CD4-positive, alpha-beta T cell (primary cell): ENCODE measurements around the gene FBXW4. TPM values are rescaled to one million over a fixed set of nuclear protein-coding genes. Genes with fewer than 3 reads are reported as not detected.

ENCODE experiments used
- ATAC-seq: fragments of 200-7000 bp; cut with Tn5 transposase; one replicate; pipeline ENCODE4 v1.10.0; 2022; ENCODE audit warnings: mild to moderate bottlenecking; ENCODE audit not compliant: poor library complexity
- CTCF ChIA-PET: fragments of 350-600 bp; sonication (Branson Sonifier 250); formaldehyde crosslinking; loops from one replicate; lab custom pipeline; 2021; ENCODE audit warnings: antibody characterized with exemption, inconsistent platforms; lab: Charles Lee
- POLR2A ChIA-PET: fragments of 350-600 bp; sonication (Branson Sonifier 250); formaldehyde crosslinking; loops from one replicate; lab custom pipeline; 2021; ENCODE audit warnings: antibody characterized with exemption, inconsistent platforms; lab: Charles Lee
- DNase-seq, 14 experiments: peaks; one replicate each; pipeline ENCODE4 v3.0.0-alpha.2; 2013 to 2020; ENCODE audit warnings: mixed read lengths in 2 of 14
- H3K27ac ChIP-seq, 2 donors: one replicate each; pipeline versions ENCODE4 v1.5.1 to v1.7.0; 2013; ENCODE audit warnings: low read length in 2 of 2, low read depth in 1 of 2, mild to moderate bottlenecking in 1 of 2
- H3K27me3 ChIP-seq, 2 experiments: 1 replicate in 1 of 2; 2 replicates in 1 of 2; pipeline versions ENCODE4 v1.6.1 to v1.7.0; 2013; ENCODE audit warnings: low read length in 2 of 2, control low read depth in 1 of 2, mild to moderate bottlenecking in 1 of 2, moderate library complexity in 1 of 2; ENCODE audit not compliant: insufficient read depth in 2 of 2, control insufficient read depth in 1 of 2
- H3K36me3 ChIP-seq: one replicate; pipeline ENCODE4 v1.6.1; 2013; ENCODE audit warnings: low read length, control low read depth; ENCODE audit not compliant: insufficient read depth
- H3K4me1 ChIP-seq: one replicate; pipeline ENCODE4 v1.6.1; 2013; ENCODE audit warnings: low read length, control low read depth; ENCODE audit not compliant: insufficient read depth
- H3K4me3 ChIP-seq: one replicate; pipeline ENCODE4 v1.5.1; 2013; ENCODE audit warnings: mild to moderate bottlenecking, low read length, moderate library complexity
- H3K9me3 ChIP-seq, 2 experiments: 1 replicate in 1 of 2; 2 replicates in 1 of 2; pipeline versions ENCODE4 v1.6.1 to v1.7.0; 2013; ENCODE audit warnings: low read length in 2 of 2, mild to moderate bottlenecking in 2 of 2, control low read depth in 1 of 2, moderate library complexity in 1 of 2; ENCODE audit not compliant: control insufficient read depth in 1 of 2, insufficient read depth in 1 of 2
- H3K27ac Mint-ChIP-seq: one replicate; pipeline ENCODE4 v1.8.0; 2020; ENCODE audit warnings: mixed read lengths
- H3K27me3 Mint-ChIP-seq: one replicate; pipeline ENCODE4 v1.8.0; 2021; ENCODE audit warnings: mixed read lengths
- H3K36me3 Mint-ChIP-seq: one replicate; pipeline ENCODE4 v1.8.0; 2021; ENCODE audit warnings: low read depth, mixed read lengths
- H3K4me1 Mint-ChIP-seq: one replicate; pipeline ENCODE4 v1.8.0; 2021; ENCODE audit warnings: low read depth, mixed read lengths
- H3K4me3 Mint-ChIP-seq: one replicate; pipeline ENCODE4 v1.8.0; 2020; ENCODE audit warnings: mild to moderate bottlenecking, mixed read lengths
- H3K9me3 Mint-ChIP-seq: one replicate; pipeline ENCODE4 v1.8.0; 2020; ENCODE audit warnings: mixed read lengths
- intact Hi-C, 2 experiments: fragments of 100-400 bp; cut with DNase I in 1 of 2; cut with micrococcal nuclease in 1 of 2; formaldehyde crosslinking; loops; one replicate each; pipeline versions ENCODE4 v1.15.1 to v1.9.0; 2023 to 2025; cut with DNase I, micrococcal nuclease
- total RNA-seq, 174 experiments: library from RNA in 2 of 174; stranded (reverse) in 2 of 174; gene quantifications; one replicate each; pipeline ENCODE4 v1.2.3 and lab custom pipeline; 2021 to 2026
- TF ChIP-seq, protein P1 (sequence below): fragments of 200-600 bp; IDR thresholded peaks from one replicate; pipeline ENCODE4 v1.8.0; 2022; ENCODE audit warnings: antibody characterized with exemption, mild to moderate bottlenecking

Gene FBXW4
- total RNA-seq, 2 experiments from 2014 or later = 69.7 to 76.4 TPM

- ChIA-PET POLR2A (no interaction called here), CTCF (no interaction called here)
- DNase-seq (no peak), ATAC-seq (no peak)
- peaks cover 5% of the 10 kb centered on the region for H3K4me1 Mint-ChIP-seq
- Histone ChIP-seq H3K36me3 (peaks cover 94% of the 10 kb centered on the region), H3K9me3 (no peaks in the 10 kb centered on the region), H3K27ac (no peak overlapping the region), H3K4me3 (no peak overlapping the region), H3K27me3 (no peaks in the 10 kb centered on the region), H3K4me1 (no peaks in the 10 kb centered on the region)
- H3K4me3 Mint-ChIP-seq = no peak overlapping the region
- peaks cover 96% of the 10 kb centered on the region for H3K36me3 Mint-ChIP-seq
- TF ChIP-seq, protein P1, sequence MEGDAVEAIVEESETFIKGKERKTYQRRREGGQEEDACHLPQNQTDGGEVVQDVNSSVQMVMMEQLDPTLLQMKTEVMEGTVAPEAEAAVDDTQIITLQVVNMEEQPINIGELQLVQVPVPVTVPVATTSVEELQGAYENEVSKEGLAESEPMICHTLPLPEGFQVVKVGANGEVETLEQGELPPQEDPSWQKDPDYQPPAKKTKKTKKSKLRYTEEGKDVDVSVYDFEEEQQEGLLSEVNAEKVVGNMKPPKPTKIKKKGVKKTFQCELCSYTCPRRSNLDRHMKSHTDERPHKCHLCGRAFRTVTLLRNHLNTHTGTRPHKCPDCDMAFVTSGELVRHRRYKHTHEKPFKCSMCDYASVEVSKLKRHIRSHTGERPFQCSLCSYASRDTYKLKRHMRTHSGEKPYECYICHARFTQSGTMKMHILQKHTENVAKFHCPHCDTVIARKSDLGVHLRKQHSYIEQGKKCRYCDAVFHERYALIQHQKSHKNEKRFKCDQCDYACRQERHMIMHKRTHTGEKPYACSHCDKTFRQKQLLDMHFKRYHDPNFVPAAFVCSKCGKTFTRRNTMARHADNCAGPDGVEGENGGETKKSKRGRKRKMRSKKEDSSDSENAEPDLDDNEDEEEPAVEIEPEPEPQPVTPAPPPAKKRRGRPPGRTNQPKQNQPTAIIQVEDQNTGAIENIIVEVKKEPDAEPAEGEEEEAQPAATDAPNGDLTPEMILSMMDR = no peak
- intact Hi-C loops = no loop called here
- H3K9me3 Mint-ChIP-seq = no peaks in the 10 kb centered on the region
- no peaks in the 10 kb centered on the region for H3K27me3 Mint-ChIP-seq
- H3K27ac Mint-ChIP-seq = no peak overlapping the region
Measured at GRCh38 chr10:101663097-101663496, 31.9 kb downstream of the FBXW4 start.

GRCh38 chr10:101660256-101660655 lies 34.7 kb downstream of the FBXW4 start:
- Histone ChIP-seq H3K9me3 (no peaks in the 10 kb centered on the region), H3K4me3 (no peak overlapping the region), H3K27ac (no peak overlapping the region), H3K4me1 (no peaks in the 10 kb centered on the region), H3K36me3 (peaks cover 91% of the 10 kb centered on the region), H3K27me3 (no peaks in the 10 kb centered on the region)
- no peak overlapping the region for H3K27ac Mint-ChIP-seq
- no peaks in the 10 kb centered on the region for H3K27me3 Mint-ChIP-seq
- no peak overlapping the region for H3K4me3 Mint-ChIP-seq
- peaks cover 5% of the 10 kb centered on the region for H3K4me1 Mint-ChIP-seq
- TF ChIP-seq, protein P1 = no peak
- ATAC-seq (no peak), DNase-seq (no peak)
- intact Hi-C loops = no loop called here
- H3K36me3 Mint-ChIP-seq = peaks cover 97% of the 10 kb centered on the region
- ChIA-PET CTCF (no interaction called here), POLR2A (no interaction called here)
- H3K9me3 Mint-ChIP-seq = no peaks in the 10 kb centered on the region

- peaks cover 85% of the 10 kb centered on the region for H3K36me3 ChIP-seq
- no peaks in the 10 kb centered on the region for H3K9me3 ChIP-seq
- Mint-ChIP-seq H3K4me3 (no peak overlapping the region), H3K36me3 (peaks cover 92% of the 10 kb centered on the region), H3K27ac (no peak overlapping the region), H3K9me3 (no peaks in the 10 kb centered on the region), H3K27me3 (no peaks in the 10 kb centered on the region), H3K4me1 (peaks cover 5% of the 10 kb centered on the region)
- no peak overlapping the region for H3K27ac ChIP-seq
- intact Hi-C loops = no loop called here
- no peaks in the 10 kb centered on the region for H3K27me3 ChIP-seq
- ChIA-PET POLR2A (no interaction called here), CTCF (no interaction called here)
- ATAC-seq (no peak), DNase-seq (no peak)
- TF ChIP-seq, protein P1 = no peak
- no peak overlapping the region for H3K4me3 ChIP-seq
- H3K4me1 ChIP-seq = no peaks in the 10 kb centered on the region
Measured at GRCh38 chr10:101658975-101659374, 36.0 kb downstream of the FBXW4 start.
